IPS DF 4.7 (cell line): Measurements from ENCODE around the gene IL22RA1.
A peak's percentile ranks its signal among the peaks of the same experiment; 100 is the strongest.

Source experiments
- DNase-seq: peaks from one replicate; pipeline ENCODE4 v3.0.0-alpha.2; 2013; ENCODE audit warnings: low spot score; ENCODE audit errors: extremely low read depth

Gene IL22RA1

GRCh38 chr1:24168245-24168644 is 25.3 kb upstream of the IL22RA1 start:
- no peak for DNase-seq

GRCh38 chr1:24167008-24167407 is 24.1 kb upstream of the IL22RA1 start:
- no peak for DNase-seq

- no peak for DNase-seq
Measured at GRCh38 chr1:24165500-24165899, 22.6 kb upstream of the IL22RA1 start.

- no peak for DNase-seq
Measured at GRCh38 chr1:24164004-24164403, 21.1 kb upstream of the IL22RA1 start.

GRCh38 chr1:24162201-24162600 is 19.3 kb upstream of the IL22RA1 start:
- no peak for DNase-seq

GRCh38 chr1:24161270-24161669 is 18.3 kb upstream of the IL22RA1 start:
- DNase-seq = no peak

- no peak for DNase-seq
Measured at GRCh38 chr1:24159366-24159765, 16.4 kb upstream of the IL22RA1 start.

GRCh38 chr1:24157918-24158481 is 15.1 kb upstream of the IL22RA1 start:
- DNase-seq = no peak

GRCh38 chr1:24156542-24157260 is 13.8 kb upstream of the IL22RA1 start:
- DNase-seq = no peak

- no peak for DNase-seq
Measured at GRCh38 chr1:24155011-24155782, 12.3 kb upstream of the IL22RA1 start.

- DNase-seq = no peak
Measured at GRCh38 chr1:24154215-24154614, 11.3 kb upstream of the IL22RA1 start.

GRCh38 chr1:24152631-24153494 is 9.9 kb upstream of the IL22RA1 start:
- DNase-seq = no peak

GRCh38 chr1:24151175-24151533 is 8.2 kb upstream of the IL22RA1 start:
- DNase-seq = peak; percentile 90

GRCh38 chr1:24150234-24151174 is 7.6 kb upstream of the IL22RA1 start:
- DNase-seq = peak; percentile 76

- DNase-seq = no peak
Measured at GRCh38 chr1:24149866-24150233, 6.9 kb upstream of the IL22RA1 start.

- no peak for DNase-seq
Measured at GRCh38 chr1:24147816-24148215, 4.9 kb upstream of the IL22RA1 start.

GRCh38 chr1:24147194-24147593 is 4.3 kb upstream of the IL22RA1 start:
- no peak for DNase-seq

GRCh38 chr1:24141311-24141997 is 1.5 kb downstream of the IL22RA1 start:
- no peak for DNase-seq

- no peak for DNase-seq
Measured at GRCh38 chr1:24140741-24141181, 2.2 kb downstream of the IL22RA1 start.

GRCh38 chr1:24139841-24140425 is 3.0 kb downstream of the IL22RA1 start:
- no peak for DNase-seq
